ENCODE data around the gene MAPK4.

Gene MAPK4

DNA sequence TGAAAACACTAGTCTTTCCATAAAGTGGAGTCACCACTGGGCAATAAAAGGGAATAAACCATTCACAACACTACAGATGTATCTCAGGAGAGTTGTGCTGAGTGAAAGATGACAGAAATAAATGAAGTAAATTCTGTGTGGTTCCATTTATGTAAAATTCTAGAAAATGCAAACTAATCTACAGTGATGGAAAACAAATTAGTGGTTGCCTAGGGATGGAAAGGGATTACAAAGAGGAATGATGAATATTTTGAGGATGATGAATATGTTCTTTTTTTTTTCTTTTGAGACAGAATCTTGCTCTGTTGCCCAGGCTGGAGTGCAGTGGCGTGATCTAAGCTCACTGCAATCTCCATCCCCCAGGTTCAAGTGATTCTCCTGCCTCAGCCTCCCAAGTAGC lies 123.0 kb downstream of the MAPK4 start:
- FAIRE-seq, result no peak
- DNase-seq (ENCODE audit: insufficient read length, low spot score), result no peak
- TF ChIP-seq, protein P1, sequence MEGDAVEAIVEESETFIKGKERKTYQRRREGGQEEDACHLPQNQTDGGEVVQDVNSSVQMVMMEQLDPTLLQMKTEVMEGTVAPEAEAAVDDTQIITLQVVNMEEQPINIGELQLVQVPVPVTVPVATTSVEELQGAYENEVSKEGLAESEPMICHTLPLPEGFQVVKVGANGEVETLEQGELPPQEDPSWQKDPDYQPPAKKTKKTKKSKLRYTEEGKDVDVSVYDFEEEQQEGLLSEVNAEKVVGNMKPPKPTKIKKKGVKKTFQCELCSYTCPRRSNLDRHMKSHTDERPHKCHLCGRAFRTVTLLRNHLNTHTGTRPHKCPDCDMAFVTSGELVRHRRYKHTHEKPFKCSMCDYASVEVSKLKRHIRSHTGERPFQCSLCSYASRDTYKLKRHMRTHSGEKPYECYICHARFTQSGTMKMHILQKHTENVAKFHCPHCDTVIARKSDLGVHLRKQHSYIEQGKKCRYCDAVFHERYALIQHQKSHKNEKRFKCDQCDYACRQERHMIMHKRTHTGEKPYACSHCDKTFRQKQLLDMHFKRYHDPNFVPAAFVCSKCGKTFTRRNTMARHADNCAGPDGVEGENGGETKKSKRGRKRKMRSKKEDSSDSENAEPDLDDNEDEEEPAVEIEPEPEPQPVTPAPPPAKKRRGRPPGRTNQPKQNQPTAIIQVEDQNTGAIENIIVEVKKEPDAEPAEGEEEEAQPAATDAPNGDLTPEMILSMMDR (IDR thresholded peaks at IDR 0.05; ENCODE audit: insufficient read depth, missing control alignments), result no peak

DNA sequence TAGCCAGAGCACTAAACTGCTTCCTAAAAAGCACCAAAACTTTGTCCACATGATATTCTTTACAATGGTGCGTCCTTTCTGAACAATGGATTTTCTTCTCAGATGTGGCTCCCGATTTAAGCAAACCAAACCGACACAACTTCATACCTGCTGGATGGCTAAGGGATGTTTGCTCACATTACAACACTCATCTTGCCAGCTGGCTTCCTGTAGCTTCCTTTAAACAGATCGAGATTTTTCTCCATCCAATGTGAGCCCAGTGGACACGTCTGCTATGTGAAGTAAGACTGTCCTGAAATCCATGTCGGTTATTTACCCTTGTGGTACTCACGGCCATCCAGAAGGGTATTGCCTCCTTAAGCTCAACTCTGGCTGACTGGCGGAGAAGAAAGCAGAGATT lies 126.5 kb downstream of the MAPK4 start:
- TF ChIP-seq, protein P1 (IDR thresholded peaks at IDR 0.05; ENCODE audit: insufficient read depth, missing control alignments), result no peak
- no peak for FAIRE-seq
- no peak for DNase-seq (ENCODE audit: insufficient read length, low spot score)

DNA sequence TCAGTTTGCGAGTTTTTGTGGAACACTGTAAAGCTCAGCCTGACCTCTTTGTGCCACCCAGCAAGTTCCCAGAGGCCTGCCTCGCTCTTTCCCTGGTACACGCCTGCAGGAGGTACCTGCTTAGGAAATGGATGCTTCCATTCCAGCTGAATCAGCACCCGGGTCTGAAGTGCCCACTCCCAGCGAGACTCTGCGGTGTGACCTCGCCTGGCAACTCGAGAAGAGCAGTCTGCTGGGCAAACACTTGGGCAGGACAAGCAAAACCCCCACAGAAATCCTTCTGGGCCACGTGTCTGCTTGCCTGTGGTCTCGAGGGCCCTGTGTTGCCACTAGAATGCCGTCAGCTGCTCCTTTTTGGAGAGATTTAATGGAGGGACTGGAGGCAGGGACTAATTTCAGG lies 127.6 kb downstream of the MAPK4 start:
- no peak for FAIRE-seq
- TF ChIP-seq, protein P1 (IDR thresholded peaks at IDR 0.05; ENCODE audit: insufficient read depth, missing control alignments), result no peak
- DNase-seq (ENCODE audit: insufficient read length, low spot score), result no peak

DNA sequence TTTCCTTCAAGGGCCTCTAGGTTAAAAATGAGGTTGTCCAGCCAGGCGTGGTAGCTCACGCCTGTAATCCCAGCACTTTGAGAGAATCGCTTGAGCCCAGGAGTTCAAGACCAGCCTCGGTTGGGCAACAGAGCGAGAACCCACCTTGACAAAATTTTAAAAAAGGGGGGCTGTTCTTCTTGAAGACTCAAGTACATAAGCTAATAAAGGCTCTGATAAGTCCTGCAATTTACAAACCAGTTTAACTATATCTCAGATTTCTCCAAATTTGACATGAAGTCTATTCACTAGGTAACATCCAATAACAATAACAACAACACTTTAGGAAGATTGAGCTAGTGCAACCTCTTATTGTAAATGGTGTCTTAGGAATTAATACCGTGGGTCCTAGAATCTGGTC lies 129.7 kb downstream of the MAPK4 start:
- TF ChIP-seq, protein P1 (IDR thresholded peaks at IDR 0.05; ENCODE audit: insufficient read depth, missing control alignments), result no peak
- FAIRE-seq (no peak), DNase-seq (ENCODE audit: insufficient read length, low spot score) (no peak)

DNA sequence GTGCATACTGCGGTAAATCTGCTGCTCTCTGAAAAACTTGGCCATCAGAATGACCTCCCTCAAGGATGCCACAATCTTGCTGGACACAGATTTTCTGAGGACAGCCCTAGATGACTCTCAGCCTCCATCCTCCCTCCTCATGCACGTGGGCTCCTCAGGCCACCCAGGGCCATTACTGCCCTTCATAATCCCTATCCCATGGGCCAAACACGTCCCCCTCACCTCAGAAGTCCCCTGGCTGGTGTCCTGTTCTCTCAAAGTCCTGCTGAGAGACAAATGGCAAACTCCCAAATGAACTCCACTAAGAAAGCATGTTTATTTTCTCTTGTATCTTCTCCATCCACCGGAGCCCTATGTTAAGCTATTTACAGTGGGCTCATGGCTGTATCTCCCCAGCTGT lies 134.3 kb downstream of the MAPK4 start:
- TF ChIP-seq, protein P1 (IDR thresholded peaks at IDR 0.05; ENCODE audit: insufficient read depth, missing control alignments), result no peak
- no peak for FAIRE-seq
- no peak for DNase-seq (ENCODE audit: insufficient read length, low spot score)

DNA sequence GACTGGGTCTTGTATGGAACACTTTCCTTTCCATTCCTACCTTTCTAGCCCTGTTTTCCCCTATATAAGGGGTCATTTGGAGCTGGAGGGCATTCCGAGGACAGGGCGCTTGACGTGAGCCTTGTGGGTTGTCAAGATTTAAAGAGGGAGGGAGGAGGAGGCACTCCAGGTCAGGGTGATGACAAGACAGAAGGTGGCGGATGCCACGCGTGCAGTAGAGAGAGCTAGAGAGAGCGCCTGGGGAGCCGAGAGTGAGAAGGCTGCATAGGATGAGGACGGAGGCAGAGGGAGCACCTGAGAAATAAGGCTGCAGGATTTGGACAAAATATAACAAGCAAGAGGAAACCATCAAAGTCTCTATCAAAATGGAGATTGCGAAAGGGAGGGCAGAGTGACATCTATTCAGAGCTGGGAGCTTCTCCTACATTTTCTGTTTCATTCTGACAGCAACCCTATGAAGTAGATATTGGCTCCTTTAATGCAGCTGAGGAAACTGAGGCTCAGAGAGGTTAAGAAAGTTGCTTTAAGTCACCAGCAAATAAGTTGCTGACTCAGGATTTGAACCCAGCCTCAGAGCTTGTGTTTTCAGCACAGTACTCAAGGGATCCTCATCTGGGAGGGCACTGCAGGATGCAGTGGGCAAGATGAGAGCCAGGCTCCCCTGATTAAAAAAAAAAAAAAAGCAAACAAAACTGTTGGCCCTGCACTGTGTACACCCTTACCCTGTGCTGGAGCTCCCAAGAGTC lies 135.7 kb downstream of the MAPK4 start:
- no peak for FAIRE-seq
- no peak for DNase-seq (ENCODE audit: insufficient read length, low spot score)
- TF ChIP-seq, protein P1 (IDR thresholded peaks at IDR 0.05; ENCODE audit: insufficient read depth, missing control alignments), result no peak

DNA sequence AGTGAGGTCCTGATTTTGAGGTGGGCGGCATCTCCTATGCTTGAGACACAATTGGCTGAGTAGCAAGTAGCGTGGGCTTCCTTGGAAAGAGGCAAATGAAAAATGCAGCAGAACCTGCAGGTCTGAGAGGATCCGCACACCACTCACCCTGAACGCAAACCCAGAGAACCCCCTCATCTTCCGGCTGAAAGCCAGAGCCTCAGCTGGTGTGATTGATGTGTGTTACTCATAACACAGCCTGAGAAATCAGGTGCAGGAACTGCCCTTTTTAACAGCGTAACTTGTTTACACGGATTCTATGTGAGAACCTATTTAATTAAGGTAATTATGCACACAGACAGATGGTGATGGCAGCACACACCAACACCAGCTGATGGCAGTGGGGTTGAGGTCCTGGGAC lies 136.5 kb downstream of the MAPK4 start:
- FAIRE-seq, result no peak
- no peak for DNase-seq (ENCODE audit: insufficient read length, low spot score)
- TF ChIP-seq, protein P1 (IDR thresholded peaks at IDR 0.05; ENCODE audit: insufficient read depth, missing control alignments), result no peak

Data from D721Med (cell line).